ENCODE measurements around the gene MECP2. TPM values are rescaled to one million over a fixed set of nuclear protein-coding genes. Genes with fewer than 3 reads are reported as not detected.
"Not testable (repeated sequence)": the region's sequence is repeated elsewhere in the genome, so short reads cannot be mapped to it uniquely, and the experiment has no call there.

The MECP2 gene
- total RNA-seq, 2 donors from 2014 or later = 61.0 to 84.9 TPM

DNA sequence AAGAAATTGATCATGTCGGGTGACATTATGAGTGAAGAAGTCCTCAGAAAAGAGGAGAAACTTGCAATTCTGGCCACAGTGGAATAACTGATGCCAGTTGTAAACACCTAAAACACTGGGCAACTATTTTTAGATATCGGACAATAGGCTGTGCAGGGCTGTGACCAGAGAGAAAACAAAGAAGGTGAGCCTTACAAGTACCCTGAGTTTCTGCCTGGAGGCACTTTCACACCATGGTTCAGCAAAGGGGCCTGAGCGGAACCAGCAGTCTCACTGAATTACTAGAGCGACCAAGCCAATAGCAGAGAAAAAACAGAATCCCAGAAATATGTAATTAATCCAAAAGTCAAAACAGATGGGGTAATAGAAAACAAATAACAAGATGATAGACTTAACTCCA lies 89.0 kb downstream of the MECP2 start:
- DNase-seq (ENCODE audit: low spot score in 2 of 2) = no peak
- no peaks in the 10 kb centered on the region for H3K9me3 Mint-ChIP-seq
- H3K36me3 Mint-ChIP-seq = peaks cover 0 to 7% of the 10 kb centered on the region in 2 donors
- no peak for ATAC-seq
- H3K27ac Mint-ChIP-seq = peak overlapping the region; percentile 50 to 83

DNA sequence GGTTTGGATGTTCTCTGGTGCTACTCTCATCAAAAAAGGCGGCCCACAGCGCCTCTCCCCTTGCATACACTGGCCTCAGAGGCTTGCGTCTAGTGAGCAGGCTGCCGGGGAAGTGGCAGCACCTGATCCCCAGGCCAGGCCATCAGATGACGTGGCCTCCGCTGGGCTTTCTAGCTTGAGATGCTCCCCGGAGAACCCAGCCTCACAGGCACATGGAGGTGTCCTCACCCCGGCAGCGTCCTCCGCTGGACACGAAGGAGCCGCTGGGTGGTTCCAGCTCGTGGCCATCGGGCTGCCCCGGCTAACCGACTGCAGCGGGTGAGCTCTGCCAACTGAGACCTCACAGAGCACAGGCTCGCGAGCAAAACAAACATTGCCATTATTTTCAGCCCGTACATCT lies 90.6 kb downstream of the MECP2 start:
- Mint-ChIP-seq H3K36me3 (peaks cover 0 to 7% of the 10 kb centered on the region in 2 donors), H3K9me3 (no peaks in the 10 kb centered on the region), H3K27ac (no peak overlapping the region)
- no peak for DNase-seq (ENCODE audit: low spot score in 2 of 2)
- ATAC-seq = no peak

DNA sequence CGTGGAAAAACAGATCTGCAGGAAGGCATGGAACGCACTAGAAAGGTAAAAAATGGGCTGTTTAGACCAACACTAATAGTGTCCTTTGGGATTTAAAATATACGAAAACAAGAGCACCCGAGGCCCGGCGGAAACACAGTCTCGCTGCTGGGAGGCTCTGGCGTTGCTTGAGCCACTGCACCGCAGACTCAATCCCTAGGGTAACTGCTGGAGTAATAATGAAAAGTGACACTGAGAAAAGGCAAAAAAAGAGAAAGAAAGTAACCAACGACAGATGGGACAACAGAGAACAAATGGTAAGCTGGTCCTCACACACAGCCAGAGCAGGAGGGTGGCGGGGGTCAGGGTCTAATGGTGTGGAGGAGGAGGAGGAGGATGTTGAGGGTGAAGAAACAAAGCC lies 93.2 kb downstream of the MECP2 start:
- ATAC-seq (no peak), DNase-seq (ENCODE audit: low spot score in 2 of 2) (no peak)
- peaks cover 0 to 7% of the 10 kb centered on the region in 2 donors for H3K36me3 Mint-ChIP-seq
- no peaks in the 10 kb centered on the region for H3K9me3 Mint-ChIP-seq
- H3K27ac Mint-ChIP-seq = no peak overlapping the region

DNA sequence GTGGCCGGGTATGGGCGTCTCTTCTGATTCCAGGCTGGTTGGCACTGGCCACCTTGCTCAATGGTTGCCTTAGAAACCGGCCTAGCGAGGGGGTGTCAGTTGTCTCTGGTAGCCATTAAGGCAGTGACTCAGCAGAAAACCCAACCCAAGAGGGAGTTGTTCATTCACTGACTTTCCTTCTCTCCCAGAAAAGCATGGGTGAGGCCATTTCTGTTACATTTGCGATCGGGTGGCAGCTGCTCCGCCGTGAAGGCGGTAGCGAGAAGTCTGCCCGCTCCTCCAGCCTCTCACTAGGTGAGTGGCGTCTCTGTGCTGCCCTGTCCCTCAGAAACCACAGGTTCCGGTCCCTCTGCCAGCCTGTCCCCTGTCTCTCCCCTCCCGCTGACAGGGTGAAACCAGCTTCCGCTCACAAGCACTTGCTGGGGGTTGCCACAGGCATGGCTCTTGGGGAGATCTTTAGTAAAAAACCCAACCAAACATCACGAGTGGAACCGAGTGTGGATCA lies 95.2 kb downstream of the MECP2 start:
- DNase-seq (ENCODE audit: low spot score in 2 of 2) = peak in 1 of 2 donors; percentile 73
- Mint-ChIP-seq H3K9me3 (no peaks in the 10 kb centered on the region), H3K36me3 (peaks cover 0 to under 1% of the 10 kb centered on the region in 2 donors), H3K27ac (peak overlapping the region; percentile 74 to 86)
- ATAC-seq = peak; percentile 62 to 99

DNA sequence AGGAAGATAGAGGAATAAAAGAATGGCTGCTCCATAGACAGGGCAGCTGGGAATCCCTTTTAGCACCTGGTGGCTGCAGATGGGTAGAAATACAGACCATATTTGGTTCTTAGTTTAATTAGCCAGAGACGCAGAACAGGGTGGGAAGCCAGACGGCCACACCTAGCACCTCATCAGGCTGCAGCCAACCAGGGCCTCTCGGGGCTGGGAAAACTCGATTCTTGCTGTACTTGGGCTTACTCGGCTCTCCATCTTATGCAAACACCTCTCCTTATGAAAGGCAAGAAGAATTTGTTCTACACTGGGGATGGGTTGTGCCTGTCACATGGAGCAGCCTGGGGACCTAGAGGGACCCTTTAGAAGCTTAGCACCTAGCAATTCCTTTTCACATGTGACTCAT lies 97.5 kb downstream of the MECP2 start:
- ATAC-seq (no peak), DNase-seq (ENCODE audit: low spot score in 2 of 2) (no peak)
- no peaks in the 10 kb centered on the region for H3K9me3 Mint-ChIP-seq
- no peaks in the 10 kb centered on the region for H3K36me3 Mint-ChIP-seq
- no peak overlapping the region for H3K27ac Mint-ChIP-seq

DNA sequence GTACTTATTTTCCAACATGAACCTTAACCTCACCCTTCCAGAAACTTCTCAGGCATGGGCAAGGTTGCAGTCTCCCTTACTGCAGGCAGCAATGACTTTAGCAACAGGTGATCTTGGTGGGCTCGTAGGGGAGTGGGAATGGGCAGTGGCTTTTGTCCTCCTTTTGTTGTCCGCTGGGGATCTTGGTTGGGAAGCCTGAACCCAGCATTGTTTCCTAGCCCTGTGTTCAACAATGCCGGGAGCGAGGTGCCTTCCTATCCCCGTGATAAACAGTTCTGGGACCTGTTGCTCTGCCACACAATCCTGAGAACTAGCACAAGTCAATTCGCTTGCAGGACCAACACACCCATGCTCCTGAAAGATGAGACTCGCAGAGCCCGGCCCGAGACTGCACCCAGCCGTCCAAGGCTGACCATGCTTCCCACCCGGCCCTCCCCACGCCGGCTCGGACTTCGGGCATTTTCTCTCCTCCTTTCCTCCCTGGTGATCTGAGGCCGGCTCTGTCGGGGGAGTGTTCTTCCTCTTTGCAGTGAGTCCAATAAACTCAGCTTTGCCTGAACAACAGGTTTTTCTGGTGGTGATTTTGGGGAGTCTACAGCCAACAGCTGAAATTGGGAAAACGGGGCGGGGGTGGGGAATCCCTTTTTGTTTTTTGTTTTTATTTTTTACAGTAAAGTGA lies 98.0 kb downstream of the MECP2 start:
- DNase-seq (ENCODE audit: low spot score in 2 of 2) (no peak), ATAC-seq (no peak)
- no peaks in the 10 kb centered on the region for H3K9me3 Mint-ChIP-seq
- H3K36me3 Mint-ChIP-seq = no peaks in the 10 kb centered on the region
- H3K27ac Mint-ChIP-seq = no peak overlapping the region

DNA sequence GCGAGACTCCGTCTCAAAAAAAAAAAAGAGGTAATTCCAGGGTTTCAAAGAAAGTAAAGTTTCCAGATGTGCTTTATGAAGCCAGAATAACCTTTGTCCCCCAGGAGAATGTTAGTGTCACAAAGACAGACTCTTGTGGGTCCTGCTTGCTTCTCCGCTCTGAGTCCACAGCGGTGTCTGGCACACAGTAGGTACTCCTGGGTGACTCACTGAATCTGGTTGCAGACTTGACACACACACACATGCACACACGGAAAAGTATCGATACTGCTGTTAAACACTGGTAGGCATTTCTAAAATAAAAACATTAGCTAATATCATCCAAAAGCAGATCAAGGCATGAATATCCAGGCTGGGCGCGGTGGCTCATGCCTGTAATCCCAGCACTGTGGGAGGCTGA lies 102.0 kb downstream of the MECP2 start:
- no peak for DNase-seq (ENCODE audit: low spot score in 2 of 2)
- no peaks in the 10 kb centered on the region for H3K36me3 Mint-ChIP-seq
- no peak overlapping the region for H3K27ac Mint-ChIP-seq
- ATAC-seq = no peak
- H3K9me3 Mint-ChIP-seq = peaks cover 0 to 3% of the 10 kb centered on the region in 2 donors

DNA sequence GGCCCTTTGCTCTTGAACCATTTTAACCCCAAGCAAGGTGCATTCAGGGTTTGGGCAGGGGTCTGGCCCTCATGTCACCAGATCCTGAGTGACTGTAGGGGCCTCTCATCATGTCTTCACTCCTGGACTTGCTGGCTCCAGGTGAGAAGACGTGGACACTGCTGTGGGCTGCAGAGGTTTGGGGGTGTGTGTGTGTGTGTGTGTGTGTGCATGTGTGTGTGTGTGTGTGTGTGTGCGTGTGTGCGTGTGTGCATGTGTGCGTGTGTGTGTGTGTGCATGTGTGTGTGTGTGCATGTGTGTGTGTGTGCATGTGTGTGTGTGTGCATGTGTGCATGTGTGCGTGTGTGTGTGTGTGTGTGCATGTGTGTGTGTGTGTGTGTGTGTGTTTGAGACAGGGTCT lies 103.1 kb downstream of the MECP2 start:
- H3K36me3 Mint-ChIP-seq; DNase-seq (ENCODE audit: low spot score in 2 of 2); H3K27ac Mint-ChIP-seq; ATAC-seq; H3K9me3 Mint-ChIP-seq: not testable (repeated sequence)

DNA sequence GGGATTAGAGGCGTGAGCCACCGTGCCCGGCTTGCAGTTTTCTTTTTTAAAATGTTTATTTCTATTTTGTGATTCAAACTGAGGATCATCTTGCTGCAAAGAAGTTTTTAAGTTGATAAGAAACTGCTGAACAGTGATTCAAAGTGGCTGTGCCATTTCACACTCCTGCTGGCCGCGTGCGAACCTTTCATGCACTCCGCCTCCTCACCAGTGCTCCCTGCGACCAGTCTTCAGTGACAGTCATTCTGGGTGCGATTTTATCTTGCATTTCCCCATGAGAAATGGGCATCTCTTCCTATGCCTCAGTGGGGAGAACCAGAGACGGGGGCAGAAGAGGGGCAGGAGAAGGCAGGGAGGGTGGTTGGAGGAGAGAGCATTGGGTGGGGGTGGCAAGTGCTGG lies 103.5 kb downstream of the MECP2 start:
- Mint-ChIP-seq H3K27ac (no peak overlapping the region), H3K36me3 (no peaks in the 10 kb centered on the region), H3K9me3 (peaks cover 0 to 3% of the 10 kb centered on the region in 2 donors)
- ATAC-seq (no peak), DNase-seq (ENCODE audit: low spot score in 2 of 2) (no peak)

DNA sequence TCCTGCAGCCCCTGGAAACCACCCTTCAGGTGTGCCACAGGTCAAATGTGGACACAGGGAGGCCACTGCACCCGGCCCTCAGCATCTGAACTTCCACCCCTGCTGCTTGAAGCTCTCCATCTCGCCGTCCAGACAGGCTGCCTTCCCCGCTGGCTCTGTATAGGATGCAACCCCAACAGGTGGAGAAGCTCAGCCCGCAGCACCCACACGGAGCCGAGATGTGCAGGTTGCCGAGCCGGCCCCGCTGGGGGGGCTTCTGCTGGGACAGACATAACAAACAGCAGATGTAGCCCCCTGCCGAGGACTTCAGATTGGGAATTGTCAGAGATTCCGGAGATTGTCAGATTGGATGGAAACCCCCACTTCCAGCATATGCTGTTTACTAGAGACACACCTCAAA lies 104.4 kb downstream of the MECP2 start:
- Mint-ChIP-seq H3K27ac (no peak overlapping the region), H3K9me3 (peaks cover 0 to 3% of the 10 kb centered on the region in 2 donors), H3K36me3 (no peaks in the 10 kb centered on the region)
- no peak for DNase-seq (ENCODE audit: low spot score in 2 of 2)
- ATAC-seq = no peak

DNA sequence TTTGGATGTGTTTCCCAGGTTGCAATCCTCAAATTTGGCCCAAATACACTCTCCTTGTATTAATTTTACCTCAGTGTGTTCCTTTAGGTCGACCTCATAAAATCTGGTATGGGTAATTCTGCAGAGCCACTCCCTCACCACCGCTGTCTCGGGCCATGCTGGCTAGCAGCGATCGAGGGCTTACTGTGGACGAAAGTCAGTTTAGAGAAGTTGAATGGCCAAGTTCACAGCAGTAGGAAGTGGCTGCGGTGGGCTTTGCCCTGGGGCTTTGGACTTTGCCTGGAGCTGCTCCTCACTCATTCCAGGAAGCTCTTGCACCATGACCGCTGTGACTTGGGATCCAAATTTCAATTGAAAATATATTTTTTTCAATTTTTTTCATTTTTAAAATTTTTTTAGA lies 105.3 kb downstream of the MECP2 start:
- DNase-seq (ENCODE audit: low spot score in 2 of 2) (no peak), ATAC-seq (no peak)
- Mint-ChIP-seq H3K9me3 (peaks cover 0 to 3% of the 10 kb centered on the region in 2 donors), H3K27ac (no peak overlapping the region), H3K36me3 (no peaks in the 10 kb centered on the region)

DNA sequence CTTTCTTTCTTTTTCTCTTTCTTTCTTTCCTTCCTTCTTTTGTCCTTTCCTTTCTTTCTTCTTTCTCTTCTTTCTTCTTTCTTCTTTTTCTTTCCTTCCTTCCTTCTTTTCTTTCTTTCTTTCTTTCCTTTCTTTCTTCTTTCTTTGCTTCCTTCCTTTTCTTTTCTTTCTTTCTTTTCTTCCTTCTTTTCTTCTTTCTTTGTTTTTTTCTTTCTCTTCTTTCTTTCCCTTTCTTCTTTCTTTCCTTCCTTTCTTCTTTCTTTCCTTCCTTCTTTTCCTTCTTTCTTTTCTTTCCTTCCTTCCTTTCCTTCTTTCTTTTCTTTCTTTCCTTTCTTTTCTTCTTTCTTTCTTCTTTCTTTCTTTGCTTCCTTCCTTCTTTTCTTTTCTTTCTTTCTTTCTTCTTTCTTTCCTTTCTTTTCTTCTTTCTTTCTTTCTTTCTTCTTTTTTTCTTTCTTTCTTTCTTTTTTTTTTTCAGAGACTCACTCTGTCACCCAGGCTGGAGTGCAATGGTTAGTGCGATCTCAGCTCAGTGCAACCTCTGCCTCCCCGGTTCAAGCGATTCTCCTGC lies 106.4 kb downstream of the MECP2 start:
- DNase-seq (ENCODE audit: low spot score in 2 of 2) = no peak
- Mint-ChIP-seq H3K36me3 (no peaks in the 10 kb centered on the region), H3K9me3 (peaks cover 0 to 3% of the 10 kb centered on the region in 2 donors), H3K27ac (peak overlapping the region in 1 of 2 donors; percentile 70)
- no peak for ATAC-seq

DNA sequence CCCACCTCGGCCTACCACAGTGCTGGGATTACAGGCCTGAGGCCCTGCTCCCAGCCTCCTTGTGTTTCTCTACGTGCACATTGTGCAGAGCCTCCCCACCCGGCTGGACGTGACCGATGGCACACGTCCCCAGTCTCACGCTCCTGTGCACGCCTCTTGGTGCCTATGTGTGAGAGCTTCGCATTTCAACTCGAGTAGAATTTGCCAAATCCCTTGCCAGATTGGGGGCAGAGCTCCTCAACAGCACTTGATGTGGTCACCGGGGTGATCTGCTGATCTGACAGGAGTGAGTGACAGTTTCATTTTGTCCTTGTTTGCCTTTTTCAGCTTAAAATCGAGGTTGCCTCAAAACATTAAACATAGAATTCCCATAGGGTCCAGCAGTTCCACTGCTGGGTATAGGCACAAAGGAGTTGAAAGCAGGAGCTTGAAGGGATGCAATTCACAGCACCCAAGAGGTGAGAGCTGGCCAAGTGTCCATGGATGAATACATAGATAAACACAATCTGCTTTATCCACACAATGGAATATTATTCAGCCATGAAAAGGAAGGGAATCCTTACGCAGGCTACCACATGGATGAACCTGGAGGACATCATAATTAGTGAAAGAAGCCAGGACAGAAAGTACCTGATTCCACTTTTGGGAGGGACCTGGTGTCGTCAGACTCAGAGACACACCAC lies 107.4 kb downstream of the MECP2 start:
- Mint-ChIP-seq H3K9me3 (peaks cover 0 to 3% of the 10 kb centered on the region in 2 donors), H3K27ac (peak overlapping the region in 1 of 2 donors; percentile 71), H3K36me3 (no peaks in the 10 kb centered on the region)
- DNase-seq (ENCODE audit: low spot score in 2 of 2) = no peak
- no peak for ATAC-seq

DNA sequence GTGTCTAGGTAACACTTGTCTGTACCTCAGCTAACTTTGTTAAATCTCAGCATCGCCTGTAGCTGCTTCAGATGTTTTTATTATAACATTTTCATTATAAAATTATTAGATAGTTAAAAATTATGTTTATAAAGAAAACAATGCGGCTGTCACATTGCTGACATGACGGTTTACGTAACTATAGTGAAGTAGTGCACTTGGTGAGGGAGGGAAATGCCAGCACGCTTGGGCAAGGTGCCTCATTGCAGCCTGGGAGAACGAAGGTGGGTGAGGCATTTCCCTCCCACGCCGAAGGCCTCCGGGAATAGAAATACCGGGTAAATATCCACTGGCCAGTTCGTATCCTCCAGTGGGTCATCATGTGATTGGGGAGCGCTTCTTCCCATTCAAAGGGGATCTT lies 109.0 kb downstream of the MECP2 start:
- Mint-ChIP-seq H3K36me3 (peaks cover 0 to 4% of the 10 kb centered on the region in 2 donors), H3K9me3 (peaks cover 0 to 3% of the 10 kb centered on the region in 2 donors), H3K27ac (no peak overlapping the region)
- DNase-seq (ENCODE audit: low spot score in 2 of 2) = no peak
- ATAC-seq = no peak

DNA sequence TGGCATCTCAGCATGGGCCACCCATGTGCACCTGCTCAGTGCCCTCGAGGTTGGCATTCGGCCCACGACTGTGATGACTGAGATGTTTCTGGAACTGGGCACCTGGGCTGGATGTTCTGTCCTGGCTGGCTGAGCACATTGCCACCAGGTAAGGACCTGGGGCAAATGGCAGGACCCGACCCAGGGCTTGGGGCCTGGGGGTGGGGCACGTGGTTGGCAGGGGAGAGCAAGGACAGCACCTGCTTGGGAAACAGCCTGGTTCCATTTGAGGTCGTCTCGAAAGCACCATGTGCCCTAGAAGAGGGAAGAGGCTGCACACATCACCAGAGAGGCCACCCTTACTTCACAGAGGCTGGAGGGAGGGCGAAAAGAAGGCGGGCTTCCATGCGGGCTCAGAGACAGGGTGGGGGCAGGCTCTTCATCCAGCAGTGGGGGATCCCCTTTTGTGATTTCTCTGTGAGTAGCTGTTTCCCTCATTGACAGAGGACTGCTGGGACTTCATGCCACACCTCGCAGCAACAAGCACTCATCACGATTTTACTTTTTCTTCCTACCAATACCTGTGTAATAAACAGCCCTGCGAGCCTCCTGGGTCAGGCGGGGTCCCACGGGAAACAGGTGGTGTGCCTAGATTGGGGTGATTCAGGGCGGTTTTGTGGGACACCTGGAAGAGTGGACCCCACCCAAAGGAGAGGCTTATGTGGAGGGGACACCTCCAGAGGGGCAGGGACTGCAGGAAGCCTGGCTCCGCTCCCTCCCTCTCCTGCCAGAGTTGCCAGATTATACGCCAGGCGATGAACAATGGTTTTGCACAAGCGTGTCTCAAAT lies 113.0 kb downstream of the MECP2 start:
- DNase-seq (ENCODE audit: low spot score in 2 of 2) = peak in 1 of 2 donors; percentile 33
- peak; percentile 32 to 56 for ATAC-seq
- Mint-ChIP-seq H3K27ac (peak overlapping the region; percentile 91 to 95), H3K36me3 (peaks cover 8 to 14% of the 10 kb centered on the region in 2 donors), H3K9me3 (no peaks in the 10 kb centered on the region)

DNA sequence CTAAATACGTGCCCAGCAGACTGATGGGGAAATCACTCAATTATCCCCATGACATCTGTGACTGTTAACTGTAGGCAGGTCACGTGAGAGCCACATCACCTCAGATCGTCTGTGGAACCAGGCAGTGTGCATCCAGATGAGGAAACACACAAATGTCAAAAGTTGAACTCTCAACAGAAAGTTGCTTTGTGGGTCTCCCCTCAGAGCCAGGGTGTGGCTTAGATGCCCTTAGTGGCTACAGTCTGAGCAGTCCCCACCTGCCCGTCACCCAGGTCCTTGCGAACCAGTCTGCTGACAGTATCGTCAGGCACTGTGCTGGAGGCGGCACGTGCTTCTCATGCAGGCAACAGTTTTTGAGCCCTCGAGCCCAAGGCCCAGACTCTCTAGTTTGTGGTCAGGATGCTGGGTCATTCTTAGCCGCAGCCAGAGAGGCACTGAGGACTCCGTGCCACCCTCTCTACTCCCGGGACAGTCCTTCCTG lies 114.2 kb downstream of the MECP2 start:
- no peak for DNase-seq (ENCODE audit: low spot score in 2 of 2)
- Mint-ChIP-seq H3K9me3 (no peaks in the 10 kb centered on the region), H3K27ac (peak overlapping the region in 1 of 2 donors; percentile 91), H3K36me3 (peaks cover 8 to 14% of the 10 kb centered on the region in 2 donors)
- peak in 1 of 2 donors; percentile 51 for ATAC-seq

Data from activated naive CD4-positive, alpha-beta T cell treated with anti-CD3 and anti-CD28 coated beads, Interleukin-2, amount 50 U/mL, for 72 hours (primary cell).